GM23248 (cell line): ENCODE data around the gene TAF10. TPM values are rescaled to one million over a fixed set of nuclear protein-coding genes. Genes with fewer than 3 reads are reported as not detected.

Experiments
- DNase-seq: peaks from one replicate; pipeline ENCODE4 v3.0.0-alpha.2; 2015
- H2AFZ ChIP-seq: fragments of 200-600 bp; sonication (generic); 2 replicates; pipeline ENCODE4 v1.6.1; 2016; ENCODE audit warnings: antibody characterized with exemption
- H3F3A ChIP-seq: fragments of 200-600 bp; sonication (generic); 2 replicates; pipeline ENCODE4 v1.6.1; 2016; ENCODE audit warnings: mild to moderate bottlenecking, antibody characterized with exemption, mixed run types; ENCODE audit not compliant: insufficient read depth
- H3K27ac ChIP-seq: fragments of 200-600 bp; sonication (generic); 2 replicates; pipeline ENCODE4 v1.5.1; 2016; ENCODE audit warnings: mild to moderate bottlenecking
- H3K27me3 ChIP-seq: fragments of 200-600 bp; sonication (generic); replicated peaks from 2 replicates; pipeline ENCODE4 v1.6.1; 2016; ENCODE audit warnings: mild to moderate bottlenecking; ENCODE audit not compliant: insufficient read depth
- H3K36me3 ChIP-seq: fragments of 200-600 bp; sonication (generic); 2 replicates; pipeline ENCODE4 v1.6.1; 2016; ENCODE audit warnings: low read depth, mild to moderate bottlenecking
- H3K4me1 ChIP-seq: fragments of 200-600 bp; sonication (generic); 2 replicates; pipeline ENCODE4 v1.6.1; 2016; ENCODE audit warnings: mild to moderate bottlenecking; ENCODE audit not compliant: insufficient read depth
- H3K4me2 ChIP-seq: fragments of 200-600 bp; sonication (generic); one replicate; pipeline ENCODE4 v1.6.1; 2016; ENCODE audit warnings: mild to moderate bottlenecking; ENCODE audit not compliant: unreplicated experiment
- H3K4me3 ChIP-seq: fragments of 200-600 bp; sonication (generic); 2 replicates; pipeline ENCODE4 v1.5.1; 2016; ENCODE audit warnings: mild to moderate bottlenecking
- H3K79me2 ChIP-seq: fragments of 200-600 bp; sonication (generic); 2 replicates; pipeline ENCODE4 v1.6.1; 2016; ENCODE audit warnings: mild to moderate bottlenecking; ENCODE audit not compliant: insufficient read depth
- H3K9ac ChIP-seq: fragments of 200-600 bp; sonication (generic); 2 replicates; pipeline ENCODE4 v1.6.1; 2016; ENCODE audit warnings: mild to moderate bottlenecking
- H3K9me2 ChIP-seq: fragments of 200-600 bp; sonication (generic); 2 replicates; pipeline ENCODE4 v1.6.1; 2016; ENCODE audit warnings: mixed run types, mild to moderate bottlenecking, moderate library complexity; ENCODE audit not compliant: insufficient read depth
- H3K9me3 ChIP-seq: fragments of 200-600 bp; sonication (generic); one replicate; pipeline ENCODE4 v1.6.1; 2017; ENCODE audit warnings: low read depth
- H4K20me1 ChIP-seq: fragments of 200-600 bp; sonication (generic); 2 replicates; pipeline ENCODE4 v1.6.0; 2016; ENCODE audit not compliant: insufficient read depth
- EZH2 ChIP-seq: fragments of 200-600 bp; sonication (generic); IDR thresholded peaks from 2 replicates; pipeline ENCODE4 v1.6.1; 2018; ENCODE audit warnings: antibody characterized with exemption, mild to moderate bottlenecking; ENCODE audit not compliant: insufficient read depth, poor library complexity, severe bottlenecking
- EZH2phosphoT487 ChIP-seq: fragments of 200-600 bp; sonication (generic); IDR thresholded peaks from 2 replicates; pipeline ENCODE4 v1.6.1; 2018; ENCODE audit warnings: antibody characterized with exemption, moderate library complexity, mild to moderate bottlenecking, low read depth; ENCODE audit not compliant: insufficient read depth
- WGBS, 2 experiments: methylation state at CpG; one replicate each; pipeline ENCODE4 v1.1.6; 2015 to 2017; ENCODE audit warnings: low lambda C conversion rate in 2 of 2, low coverage in 1 of 2; ENCODE audit errors: missing lambda C conversion rate in 2 of 2; 5-methylcytosine and 5-hydroxymethylcytosine counted together
- in situ Hi-C: fragments of 300-500 bp; cut with MboI; formaldehyde crosslinking; loops from 2 replicates; pipeline ENCODE4 v1.15.0; 2020
- polyA plus RNA-seq: library from polyadenylated mRNA; unstranded; fragments of >200 nt; fragmentation: Nextera tagmentation; extraction: Ambion mirVana; gene quantifications from 2 replicates; pipeline ENCODE4 v1.2.1, GENCODE V29; 2016
- total RNA-seq: library from RNA; depleted of rRNA; stranded (reverse); fragments of >200 nt; shearing (Covaris generic); gene quantifications from 2 replicates; pipeline ENCODE4 v1.2.3, GENCODE V29; 2014

Gene TAF10
- total and polyA plus RNA-seq, 2 experiments from 2014 or later: 67.9 to 172 TPM

GRCh38 chr11:6629573-6629891 lies 17.5 kb upstream of the TAF10 start:
- Histone ChIP-seq H3K36me3 (no peaks in the 10 kb centered on the region), H3K9me2 (no peaks in the 10 kb centered on the region)
- 94% methylated on average over 24 of the region's 24 CpGs for WGBS, 2 experiments

GRCh38 chr11:6628526-6628925 lies 16.5 kb upstream of the TAF10 start:
- Histone ChIP-seq H3F3A (no peaks in the 10 kb centered on the region), H3K4me2 (no peak overlapping the region), H4K20me1 (no peaks in the 10 kb centered on the region), H3K4me3 (no peak overlapping the region), H3K4me1 (no peaks in the 10 kb centered on the region), H3K27ac (no peak overlapping the region), H3K36me3 (no peaks in the 10 kb centered on the region), H3K79me2 (no peaks in the 10 kb centered on the region), H3K9me3 (no peaks in the 10 kb centered on the region), H3K9ac (no peak overlapping the region), H3K9me2 (no peaks in the 10 kb centered on the region), H2AFZ (no peak overlapping the region), H3K27me3 (no peaks in the 10 kb centered on the region)
- DNase-seq: no peak
- in situ Hi-C loops: no loop called here
- WGBS, 2 experiments: 100% methylated on average over 4 of the region's 4 CpGs
- no peak for TF ChIP-seq EZH2

More at GRCh38 chr11:6629573-6629891, 17.5 kb upstream of the TAF10 start:
- no peaks in the 10 kb centered on the region for H3K27me3 ChIP-seq
- H3K79me2 ChIP-seq: no peaks in the 10 kb centered on the region
- no peaks in the 10 kb centered on the region for H3K4me1 ChIP-seq
- in situ Hi-C loops: no loop called here
- 0 out of 2 replicates have a peak, but pooled peaks cover 1% of the 10 kb centered on the region for H3F3A ChIP-seq
- no peaks in the 10 kb centered on the region for H4K20me1 ChIP-seq
- no peak overlapping the region for H2AFZ ChIP-seq
- H3K9me3 ChIP-seq: no peaks in the 10 kb centered on the region
- no peak overlapping the region for H3K9ac ChIP-seq
- H3K27ac ChIP-seq: no peak overlapping the region
- TF ChIP-seq EZH2: no peak
- TF ChIP-seq EZH2phosphoT487: no peak
- no peak overlapping the region for H3K4me2 ChIP-seq
- H3K4me3 ChIP-seq: no peak overlapping the region
- no peak for DNase-seq

GRCh38 chr11:6627762-6628241 lies 15.8 kb upstream of the TAF10 start:
- Histone ChIP-seq H2AFZ (no peak overlapping the region), H3F3A (no peaks in the 10 kb centered on the region), H3K9me3 (no peaks in the 10 kb centered on the region), H3K27ac (no peak overlapping the region), H3K9me2 (no peaks in the 10 kb centered on the region), H3K4me2 (no peak overlapping the region), H3K4me3 (no peak overlapping the region), H3K9ac (no peak overlapping the region), H3K4me1 (no peaks in the 10 kb centered on the region), H3K36me3 (no peaks in the 10 kb centered on the region), H4K20me1 (no peaks in the 10 kb centered on the region), H3K27me3 (no peaks in the 10 kb centered on the region), H3K79me2 (no peaks in the 10 kb centered on the region)
- WGBS, 2 experiments: 91 to 98% methylated on average over 2 of the region's 2 CpGs
- no peak for TF ChIP-seq EZH2
- no peak for TF ChIP-seq EZH2phosphoT487
- DNase-seq: no peak
- in situ Hi-C loops: no loop called here

GRCh38 chr11:6626971-6627761 lies 15.2 kb upstream of the TAF10 start:
- Histone ChIP-seq H3K4me2 (no peak overlapping the region), H3K9me3 (no peaks in the 10 kb centered on the region), H3K9me2 (no peaks in the 10 kb centered on the region), H3K79me2 (no peaks in the 10 kb centered on the region), H3K27me3 (no peaks in the 10 kb centered on the region), H3K27ac (no peak overlapping the region), H3K4me1 (no peaks in the 10 kb centered on the region), H3K4me3 (no peak overlapping the region), H4K20me1 (no peaks in the 10 kb centered on the region), H3K36me3 (no peaks in the 10 kb centered on the region), H3K9ac (no peak overlapping the region), H3F3A (no peaks in the 10 kb centered on the region), H2AFZ (no peak overlapping the region)
- in situ Hi-C loops: no loop called here
- DNase-seq: no peak
- WGBS, 2 experiments: 78 to 87% methylated on average over 19 of the region's 19 CpGs
- no peak for TF ChIP-seq EZH2
- no peak for TF ChIP-seq EZH2phosphoT487
